ENCODE results near the gene SULF2. TPM values are rescaled to one million over a fixed set of nuclear protein-coding genes. Genes with fewer than 3 reads are reported as not detected.

SULF2 gene
- total RNA-seq, 2 donors from 2014 or later, result 75.7 to 146 TPM

DNA sequence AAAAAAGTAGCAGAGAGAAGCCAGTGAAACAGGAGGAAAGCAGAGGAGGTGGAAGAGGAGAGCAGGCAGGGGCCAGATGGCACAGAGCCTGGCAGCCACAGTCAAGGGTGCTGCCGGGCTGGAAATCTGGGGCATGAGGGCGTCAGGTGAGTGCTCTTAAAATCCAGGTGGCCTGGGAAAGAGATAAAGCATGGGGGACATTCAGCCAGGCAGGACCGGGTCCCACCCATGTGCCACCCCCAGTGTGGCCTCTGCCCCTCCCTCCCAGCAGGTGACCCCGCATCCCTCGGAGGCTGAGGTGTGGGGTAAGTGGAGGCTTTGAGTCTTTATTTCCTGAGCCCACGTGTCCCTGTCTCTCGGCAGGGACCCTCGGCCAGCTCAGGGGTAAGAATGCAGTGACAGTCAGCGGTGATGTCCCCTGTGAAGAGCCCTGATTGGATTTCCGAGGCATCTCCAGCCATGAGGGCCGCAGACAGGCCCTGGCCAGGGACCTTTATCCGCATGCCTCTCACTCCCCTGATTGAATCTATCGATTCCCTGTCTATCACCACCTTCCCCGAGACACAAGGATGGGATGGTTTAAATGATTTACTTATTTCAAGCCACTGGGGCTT, 33.8 kb upstream of the SULF2 start:
- no peaks in the 10 kb centered on the region for H3K27me3 ChIP-seq (ENCODE audit: control insufficient read depth, insufficient read depth, low read length, poor library complexity, severe bottlenecking)
- no peak overlapping the region for H3K9ac ChIP-seq (ENCODE audit: extremely low read depth, low read length, poor library complexity, severe bottlenecking)
- no peaks in the 10 kb centered on the region for H3K36me3 ChIP-seq (ENCODE audit: control insufficient read depth, insufficient read depth, low read length)
- Mint-ChIP-seq H3K4me1 (peaks cover 9% of the 10 kb centered on the region), H3K27me3 (ENCODE audit: insufficient read depth) (peaks cover 15% of the 10 kb centered on the region), H3K27ac (no peak overlapping the region), H3K4me3 (no peak overlapping the region), H3K36me3 (ENCODE audit: low read depth) (no peaks in the 10 kb centered on the region), H3K9me3 (peaks cover 11% of the 10 kb centered on the region)
- no peak overlapping the region for H3K27ac ChIP-seq (ENCODE audit: low read depth, low read length)
- H3K9me3 ChIP-seq (ENCODE audit: control insufficient read depth, low read length), result no peaks in the 10 kb centered on the region
- no peaks in the 10 kb centered on the region for H3K4me1 ChIP-seq (ENCODE audit: control insufficient read depth, insufficient read depth, low read length)
- TF ChIP-seq, protein P1, sequence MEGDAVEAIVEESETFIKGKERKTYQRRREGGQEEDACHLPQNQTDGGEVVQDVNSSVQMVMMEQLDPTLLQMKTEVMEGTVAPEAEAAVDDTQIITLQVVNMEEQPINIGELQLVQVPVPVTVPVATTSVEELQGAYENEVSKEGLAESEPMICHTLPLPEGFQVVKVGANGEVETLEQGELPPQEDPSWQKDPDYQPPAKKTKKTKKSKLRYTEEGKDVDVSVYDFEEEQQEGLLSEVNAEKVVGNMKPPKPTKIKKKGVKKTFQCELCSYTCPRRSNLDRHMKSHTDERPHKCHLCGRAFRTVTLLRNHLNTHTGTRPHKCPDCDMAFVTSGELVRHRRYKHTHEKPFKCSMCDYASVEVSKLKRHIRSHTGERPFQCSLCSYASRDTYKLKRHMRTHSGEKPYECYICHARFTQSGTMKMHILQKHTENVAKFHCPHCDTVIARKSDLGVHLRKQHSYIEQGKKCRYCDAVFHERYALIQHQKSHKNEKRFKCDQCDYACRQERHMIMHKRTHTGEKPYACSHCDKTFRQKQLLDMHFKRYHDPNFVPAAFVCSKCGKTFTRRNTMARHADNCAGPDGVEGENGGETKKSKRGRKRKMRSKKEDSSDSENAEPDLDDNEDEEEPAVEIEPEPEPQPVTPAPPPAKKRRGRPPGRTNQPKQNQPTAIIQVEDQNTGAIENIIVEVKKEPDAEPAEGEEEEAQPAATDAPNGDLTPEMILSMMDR (conservative IDR thresholded peaks at IDR 0.05), result no peak
- H3K4me3 ChIP-seq (ENCODE audit: low read length), result no peak overlapping the region
- peak; percentile 78 for DNase-seq
- WGBS, 2 experiments (ENCODE audit: insufficient coverage in 1 of 2, insufficient read length in 1 of 2), result 51 to 56% methylated on average over 4 to 14 of the region's 14 CpGs

GRCh38 chr20:47818466-47818865, 33.2 kb upstream of the SULF2 start:
- H3K27me3 Mint-ChIP-seq (ENCODE audit: insufficient read depth), result peaks cover 20% of the 10 kb centered on the region
- Histone ChIP-seq H3K4me3 (ENCODE audit: low read length) (no peak overlapping the region), H3K9ac (ENCODE audit: extremely low read depth, low read length, poor library complexity, severe bottlenecking) (no peak overlapping the region)

GRCh38 chr20:47818016-47818415, 32.7 kb upstream of the SULF2 start:
- Histone ChIP-seq H3K9me3 (ENCODE audit: control insufficient read depth, low read length) (peaks cover 6% of the 10 kb centered on the region), H3K4me3 (ENCODE audit: low read length) (no peak overlapping the region), H3K36me3 (ENCODE audit: control insufficient read depth, insufficient read depth, low read length) (no peaks in the 10 kb centered on the region), H3K9ac (ENCODE audit: extremely low read depth, low read length, poor library complexity, severe bottlenecking) (no peak overlapping the region), H3K27me3 (ENCODE audit: control insufficient read depth, insufficient read depth, low read length, poor library complexity, severe bottlenecking) (no peaks in the 10 kb centered on the region), H3K4me1 (ENCODE audit: control insufficient read depth, insufficient read depth, low read length) (no peaks in the 10 kb centered on the region), H3K27ac (ENCODE audit: low read depth, low read length) (no peak overlapping the region)
- no peak overlapping the region for H3K4me3 Mint-ChIP-seq
- DNase-seq, result no peak
- H3K4me1 Mint-ChIP-seq, result peaks cover 9% of the 10 kb centered on the region
- TF ChIP-seq, protein P1 (conservative IDR thresholded peaks at IDR 0.05), result no peak
- no peaks in the 10 kb centered on the region for H3K36me3 Mint-ChIP-seq (ENCODE audit: low read depth)
- 89 to 97% methylated on average over 3 of the region's 3 CpGs for WGBS, 2 experiments (ENCODE audit: insufficient coverage in 1 of 2, insufficient read length in 1 of 2)
- peaks cover 20% of the 10 kb centered on the region for H3K27me3 Mint-ChIP-seq (ENCODE audit: insufficient read depth)
- H3K9me3 Mint-ChIP-seq, result peaks cover 15% of the 10 kb centered on the region
- H3K27ac Mint-ChIP-seq, result no peak overlapping the region

More at GRCh38 chr20:47818466-47818865, 33.2 kb upstream of the SULF2 start:
- H3K27ac ChIP-seq (ENCODE audit: low read depth, low read length), result no peak overlapping the region
- no peak for DNase-seq
- Mint-ChIP-seq H3K4me3 (no peak overlapping the region), H3K27ac (no peak overlapping the region), H3K9me3 (peaks cover 15% of the 10 kb centered on the region), H3K36me3 (ENCODE audit: low read depth) (no peaks in the 10 kb centered on the region), H3K4me1 (peaks cover 9% of the 10 kb centered on the region)
- TF ChIP-seq, protein P1 (conservative IDR thresholded peaks at IDR 0.05), result no peak
- no peaks in the 10 kb centered on the region for H3K4me1 ChIP-seq (ENCODE audit: control insufficient read depth, insufficient read depth, low read length)
- WGBS, 2 experiments (ENCODE audit: insufficient coverage in 1 of 2, insufficient read length in 1 of 2), result 90 to 96% methylated on average over 7 of the region's 7 CpGs
- H3K9me3 ChIP-seq (ENCODE audit: control insufficient read depth, low read length), result peaks cover 5% of the 10 kb centered on the region
- no peaks in the 10 kb centered on the region for H3K27me3 ChIP-seq (ENCODE audit: control insufficient read depth, insufficient read depth, low read length, poor library complexity, severe bottlenecking)
- H3K36me3 ChIP-seq (ENCODE audit: control insufficient read depth, insufficient read depth, low read length), result no peaks in the 10 kb centered on the region

Data from endodermal cell (in vitro differentiated cells).